ENCODE results near the gene PTPN7.

GRCh38 chr1:202170726-202171125, 10.3 kb upstream of the PTPN7 start:
- TF ChIP-seq CHD2 (IDR thresholded peaks at IDR 0.05; ENCODE audit: low read length, partially characterized antibody) = no peak
- no peak for TF ChIP-seq CTCF (IDR thresholded peaks at IDR 0.05)
- no peak for TF ChIP-seq JUND (IDR thresholded peaks at IDR 0.05)
- TF ChIP-seq USF2 (IDR thresholded peaks at IDR 0.05; ENCODE audit: borderline replicate concordance, low read depth, low read length) = no peak
- no peak for TF ChIP-seq GABPA (IDR thresholded peaks at IDR 0.05; ENCODE audit: low read depth)
- no peak for TF ChIP-seq EZH2phosphoT487 (IDR thresholded peaks at IDR 0.05; ENCODE audit: borderline replicate concordance, low read depth)
- no peak for TF ChIP-seq ELF1 (IDR thresholded peaks at IDR 0.05)
- no peak for TF ChIP-seq IRF3 (IDR thresholded peaks at IDR 0.05; ENCODE audit: low read depth, low read length)
- no peak for TF ChIP-seq SMC3 (IDR thresholded peaks at IDR 0.05; ENCODE audit: low read depth, low read length)
- no peak for TF ChIP-seq NFIC (IDR thresholded peaks at IDR 0.05; ENCODE audit: borderline replicate concordance)
